Measurements from ENCODE around the gene FAT4.
A peak's percentile ranks its signal among the peaks of the same experiment; 100 is the strongest.

DNA sequence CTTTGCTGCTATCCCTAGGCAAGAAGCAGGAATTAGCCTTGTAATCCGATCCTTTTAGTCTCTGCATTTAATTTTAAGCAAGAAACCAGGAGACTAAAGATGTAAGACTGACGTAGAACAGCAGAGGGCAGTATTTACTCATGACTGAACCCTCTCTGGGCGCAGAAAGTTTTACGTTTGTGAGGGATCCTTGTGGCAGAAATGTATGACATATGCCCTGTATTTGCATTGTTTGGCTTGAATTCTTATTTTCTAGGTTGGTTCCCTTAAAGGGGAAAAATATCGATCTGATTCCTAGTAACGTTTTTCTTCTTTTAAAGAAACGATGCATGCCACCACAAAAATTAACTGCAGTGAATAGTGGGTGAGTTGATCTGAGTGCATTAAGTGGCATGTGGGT lies 1.3 kb upstream of the FAT4 start:
- TF ChIP-seq CTCF (IDR thresholded peaks at IDR 0.05; ENCODE audit: borderline replicate concordance, extremely low read depth, low read length, poor library complexity, severe bottlenecking) (peak; percentile 79), EZH2 (IDR thresholded peaks at IDR 0.05; ENCODE audit: borderline replicate concordance, low read depth, low read length, severe bottlenecking) (no peak)

Data from DND-41 (cell line).